GM19324 (cell line): Measurements from ENCODE around the gene INTS6L.
"Not testable (repeated sequence)": the region's sequence is repeated elsewhere in the genome, so short reads cannot be mapped to it uniquely, and the experiment has no call there.

Experiments used
- ATAC-seq: cut with Tn5 transposase; IDR thresholded peaks from one replicate; pipeline ENCODE4 v1.9.1; 2021; ENCODE audit warnings: mild to moderate bottlenecking, moderate library complexity; ENCODE audit not compliant: unreplicated experiment, low FRiP score

Gene INTS6L

GRCh38 chrX:135522878-135523693, 2.6 kb downstream of the INTS6L start:
- ATAC-seq, result no peak

- ATAC-seq, result no peak
Observed at GRCh38 chrX:135528254-135528653, 7.8 kb downstream of the INTS6L start.

GRCh38 chrX:135528756-135529155, 8.3 kb downstream of the INTS6L start:
- ATAC-seq, result no peak

GRCh38 chrX:135530097-135530496, 9.6 kb downstream of the INTS6L start:
- ATAC-seq, result no peak

GRCh38 chrX:135531813-135532212, 11.4 kb downstream of the INTS6L start:
- ATAC-seq, result no peak

GRCh38 chrX:135535077-135535940, 14.8 kb downstream of the INTS6L start:
- no peak for ATAC-seq

GRCh38 chrX:135536877-135537276, 16.4 kb downstream of the INTS6L start:
- ATAC-seq, result peak; percentile 82

GRCh38 chrX:135541351-135541750, 20.9 kb downstream of the INTS6L start:
- no peak for ATAC-seq

- ATAC-seq, result no peak
Observed at GRCh38 chrX:135543172-135543571, 22.7 kb downstream of the INTS6L start.

GRCh38 chrX:135543924-135544323, 23.5 kb downstream of the INTS6L start:
- peak; percentile 22 for ATAC-seq

- ATAC-seq, result peak; percentile 57
Observed at GRCh38 chrX:135544338-135544948, 24.0 kb downstream of the INTS6L start.

GRCh38 chrX:135547767-135548166, 27.3 kb downstream of the INTS6L start:
- no peak for ATAC-seq

GRCh38 chrX:135549519-135549918, 29.1 kb downstream of the INTS6L start:
- ATAC-seq, result no peak

GRCh38 chrX:135556055-135556454, 35.6 kb downstream of the INTS6L start:
- ATAC-seq, result peak; percentile 69

- ATAC-seq, result no peak
Observed at GRCh38 chrX:135557344-135557743, 36.9 kb downstream of the INTS6L start.

- ATAC-seq, result no peak
Observed at GRCh38 chrX:135572436-135572835, 52.0 kb downstream of the INTS6L start.

- no peak for ATAC-seq
Observed at GRCh38 chrX:135581496-135581895, 61.0 kb downstream of the INTS6L start.

- ATAC-seq, result no peak
Observed at GRCh38 chrX:135585153-135585552, 64.7 kb downstream of the INTS6L start.

- no peak for ATAC-seq
Observed at GRCh38 chrX:135591871-135592270, 71.4 kb downstream of the INTS6L start.

GRCh38 chrX:135594049-135594448, 73.6 kb downstream of the INTS6L start:
- ATAC-seq, result not testable (repeated sequence)

GRCh38 chrX:135594453-135594852, 74.0 kb downstream of the INTS6L start:
- ATAC-seq, result not testable (repeated sequence)
